ENCODE results near the gene SLC2A5. TPM values are rescaled to one million over a fixed set of nuclear protein-coding genes. Genes with fewer than 3 reads are reported as not detected.

Gene SLC2A5
- total and polyA plus RNA-seq, 7 donors: 1.4 to 9.1 (median 4.9) TPM

- no peak for TF ChIP-seq CTCF (IDR thresholded peaks at IDR 0.05)
- no peak for TF ChIP-seq EP300 (IDR thresholded peaks at IDR 0.05)
- no peak for TF ChIP-seq POLR2AphosphoS5 (IDR thresholded peaks at IDR 0.05)
- no peak for TF ChIP-seq POLR2A (IDR thresholded peaks at IDR 0.05)
- no peaks in the 10 kb centered on the region for H3K27me3 ChIP-seq
- 84 to 87% methylated on average over 6 of the region's 6 CpGs for WGBS, 2 donors
Observed at GRCh38 chr1:9080705-9081291, 11.4 kb upstream of the SLC2A5 start.

DNA sequence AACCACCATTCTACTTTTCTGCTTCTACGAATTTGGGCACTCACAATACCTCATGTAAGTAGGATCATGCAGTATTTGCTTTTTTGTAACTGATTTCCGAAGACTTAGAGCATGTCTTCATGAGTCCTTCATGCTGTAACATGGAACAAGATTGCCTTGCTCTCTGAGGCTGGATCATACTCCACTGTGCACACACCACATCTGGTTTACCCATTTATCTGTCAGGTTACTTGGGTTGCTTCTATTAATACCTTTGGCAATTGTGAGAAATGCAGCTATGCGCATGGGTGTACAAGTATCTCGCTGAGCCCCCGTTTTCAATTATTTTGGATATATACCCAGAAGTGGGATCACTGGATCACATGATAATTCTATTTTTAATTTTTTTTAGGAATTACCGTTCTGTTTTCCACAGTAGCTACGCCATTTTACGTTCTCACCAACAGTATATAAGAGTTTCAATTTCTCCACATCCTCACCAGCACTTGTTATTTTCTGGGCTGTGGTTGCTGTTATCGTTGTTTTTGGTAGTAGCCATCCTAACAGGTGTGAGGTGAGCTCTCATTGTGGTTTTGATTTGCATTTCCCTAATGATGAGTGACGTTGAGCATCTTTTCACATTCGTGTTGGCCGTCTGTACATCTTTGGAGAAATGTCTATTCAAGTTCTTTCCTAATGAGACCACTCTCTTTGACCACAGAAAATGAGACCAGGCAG, 10.7 kb upstream of the SLC2A5 start:
- Histone ChIP-seq H3K4me1 (peaks cover 0 to 16% (median 13%) of the 10 kb centered on the region in 4 donors), H3K9me3 (no peaks in the 10 kb centered on the region), H3K27me3 (no peaks in the 10 kb centered on the region), H3K36me3 (no peaks in the 10 kb centered on the region), H3K4me3 (no peak overlapping the region), H3K27ac (no peak overlapping the region)
- WGBS, 2 donors: 76 to 88% methylated on average over 12 of the region's 12 CpGs
- no peak for DNase-seq
- TF ChIP-seq CTCF (IDR thresholded peaks at IDR 0.05) (no peak), EP300 (IDR thresholded peaks at IDR 0.05) (no peak), POLR2A (IDR thresholded peaks at IDR 0.05) (no peak), POLR2AphosphoS5 (IDR thresholded peaks at IDR 0.05) (no peak)
- intact Hi-C loops (cut with DNase I): no loop called here

More at GRCh38 chr1:9080705-9081291, 11.4 kb upstream of the SLC2A5 start:
- Histone ChIP-seq H3K9me3 (no peaks in the 10 kb centered on the region), H3K36me3 (no peaks in the 10 kb centered on the region), H3K4me3 (no peak overlapping the region), H3K27ac (no peak overlapping the region), H3K4me1 (peaks cover 0 to 18% (median 15%) of the 10 kb centered on the region in 4 donors)
- intact Hi-C loops (cut with DNase I): no loop called here
- no peak for DNase-seq

DNA sequence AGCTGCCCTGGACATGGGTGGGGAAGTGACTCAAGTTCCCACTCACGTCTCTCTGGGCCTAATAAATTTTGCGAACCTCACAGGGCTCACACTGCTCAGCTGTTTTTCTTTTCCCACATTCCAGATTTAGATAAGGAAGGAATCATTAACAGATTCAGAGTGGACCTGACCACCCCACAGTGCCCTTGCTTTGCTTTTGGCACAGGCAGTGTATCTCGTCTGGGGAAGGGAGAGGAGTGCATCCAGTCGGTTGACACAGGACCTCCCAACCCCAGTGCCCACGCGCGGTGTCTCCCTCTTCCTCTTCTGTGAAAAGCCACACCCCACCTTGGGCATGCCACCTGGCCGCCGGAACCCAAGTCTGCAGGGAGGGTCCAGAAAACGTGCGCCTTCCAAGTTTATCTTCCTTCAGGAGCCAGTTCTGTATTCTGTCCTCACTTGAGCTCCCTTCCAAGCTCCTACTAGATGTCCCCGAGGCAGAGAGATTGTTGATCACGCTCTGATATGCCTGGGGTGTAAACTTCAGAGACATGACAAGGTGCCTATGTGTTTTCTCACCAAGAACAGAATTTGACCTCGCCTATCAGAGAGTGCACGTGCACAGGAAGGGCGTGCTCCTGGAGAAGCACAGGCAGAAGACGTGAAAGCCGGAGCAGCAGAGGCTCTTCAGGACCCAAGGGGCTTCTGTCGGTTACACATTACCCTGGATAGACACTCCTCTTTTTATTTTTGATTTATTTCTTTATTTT, 9.5 kb upstream of the SLC2A5 start:
- H3K9me3 ChIP-seq: no peaks in the 10 kb centered on the region
- intact Hi-C loops (cut with DNase I): no loop called here
- peaks cover 0 to 16% (median 14%) of the 10 kb centered on the region in 4 donors for H3K4me1 ChIP-seq
- H3K36me3 ChIP-seq: no peaks in the 10 kb centered on the region
- 19 to 43% methylated on average over 19 of the region's 19 CpGs for WGBS, 2 donors
- no peak for DNase-seq
- no peaks in the 10 kb centered on the region for H3K27me3 ChIP-seq
- H3K27ac ChIP-seq: no peak overlapping the region
- no peak for TF ChIP-seq POLR2AphosphoS5 (IDR thresholded peaks at IDR 0.05)
- no peak for TF ChIP-seq EP300 (IDR thresholded peaks at IDR 0.05)
- no peak for TF ChIP-seq CTCF (IDR thresholded peaks at IDR 0.05)
- no peak for TF ChIP-seq POLR2A (IDR thresholded peaks at IDR 0.05)
- no peak overlapping the region for H3K4me3 ChIP-seq

DNA sequence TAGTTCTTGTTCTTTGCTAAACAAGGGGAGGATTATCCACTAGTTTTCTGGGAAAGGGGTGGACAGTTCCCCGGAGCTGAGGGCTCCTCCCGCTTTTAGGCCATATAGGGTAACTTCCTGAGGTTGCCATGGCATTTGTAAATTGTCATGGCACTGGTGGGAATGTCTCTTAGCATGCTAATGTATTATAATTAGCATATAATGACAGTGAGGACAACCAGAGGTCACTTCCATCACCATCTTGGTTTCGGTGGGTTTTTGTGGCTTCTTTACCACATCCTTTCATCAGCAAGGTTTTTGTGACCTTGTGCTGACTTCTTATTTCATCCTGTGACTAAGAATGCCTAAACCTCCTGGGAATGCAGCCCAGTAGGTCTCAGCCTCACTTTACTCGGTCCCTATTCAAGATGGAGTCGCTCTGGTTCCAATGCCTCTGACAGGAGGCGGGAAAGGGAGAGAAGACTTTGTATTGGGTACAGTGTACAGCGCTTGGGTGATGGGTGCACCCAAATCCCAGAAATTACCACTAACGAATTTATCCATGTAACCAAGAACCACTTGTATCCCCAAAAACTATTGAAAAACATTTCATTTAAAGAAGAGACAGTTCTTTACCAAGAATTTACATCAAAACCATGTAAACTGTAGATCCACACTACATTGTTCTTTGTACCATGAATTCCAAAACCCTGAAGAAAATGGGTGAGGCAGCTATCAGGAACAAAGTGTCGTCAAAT, 8.7 kb upstream of the SLC2A5 start:
- intact Hi-C loops (cut with DNase I): no loop called here
- no peak for TF ChIP-seq EP300 (IDR thresholded peaks at IDR 0.05)
- no peak for TF ChIP-seq POLR2A (IDR thresholded peaks at IDR 0.05)
- no peak for TF ChIP-seq POLR2AphosphoS5 (IDR thresholded peaks at IDR 0.05)
- TF ChIP-seq CTCF (IDR thresholded peaks at IDR 0.05): no peak
- Histone ChIP-seq H3K4me1 (peaks cover 0 to 17% (median 14%) of the 10 kb centered on the region in 4 donors), H3K27ac (no peak overlapping the region), H3K9me3 (no peaks in the 10 kb centered on the region), H3K27me3 (no peaks in the 10 kb centered on the region), H3K4me3 (no peak overlapping the region), H3K36me3 (no peaks in the 10 kb centered on the region)
- 72 to 74% methylated on average over 9 of the region's 9 CpGs for WGBS, 2 donors
- no peak for DNase-seq

Measured in sigmoid colon (tissue), 7 donors.